Measurements from ENCODE around the gene ERN1. TPM values are rescaled to one million over a fixed set of nuclear protein-coding genes. Genes with fewer than 3 reads are reported as not detected.

ERN1 gene
- total and polyA plus RNA-seq, 2 of the 8 experiments (the other 6 are each of a cell fraction or from before 2014, with no cell fraction given): 1.8 to 3.9 TPM

DNA sequence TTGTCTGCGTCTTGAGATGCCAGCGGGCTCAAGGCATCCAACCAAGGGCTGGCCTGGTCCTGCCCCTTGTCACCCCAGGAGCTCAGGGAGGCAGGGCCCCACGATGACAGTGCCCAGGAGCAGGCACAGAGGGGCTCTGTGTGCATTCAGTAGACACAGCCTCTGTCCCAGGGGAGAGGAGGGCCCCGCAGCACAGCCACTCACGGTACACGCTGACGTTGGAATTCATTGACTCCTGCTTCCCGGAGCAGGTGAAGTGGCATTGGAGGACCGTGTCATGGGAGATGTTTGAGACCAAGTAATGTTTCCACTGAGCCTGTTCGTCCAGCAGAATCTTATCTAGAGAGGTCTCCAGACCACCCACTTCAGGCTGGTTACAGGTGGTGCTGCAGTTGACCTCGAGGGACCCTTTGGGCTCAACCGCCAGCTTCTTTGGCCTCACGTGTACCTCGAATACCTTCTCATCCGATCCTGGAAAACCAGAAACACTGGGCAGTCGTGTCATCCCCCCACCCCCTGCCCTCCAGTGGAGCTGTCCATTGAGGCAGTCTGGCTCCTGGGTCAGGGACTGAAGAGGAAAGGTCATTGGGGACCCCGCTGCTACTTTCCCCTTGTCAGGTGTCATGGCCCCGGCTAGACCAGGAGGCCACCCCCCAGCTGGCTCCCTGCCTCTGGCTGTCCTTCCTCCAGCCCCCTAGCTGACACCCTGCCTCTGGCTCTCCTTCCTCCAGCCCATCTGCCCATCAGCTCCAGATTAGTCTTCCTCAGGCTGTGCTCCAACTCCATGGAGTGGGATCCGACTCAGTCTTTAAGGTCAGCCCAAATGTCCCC is 124.8 kb downstream of the ERN1 start:
- Histone ChIP-seq H4K5ac (ENCODE audit: insufficient read length, low read depth, low read length) (no peak overlapping the region), H3K79me1 (ENCODE audit: low read depth, low read length) (no peaks in the 10 kb centered on the region), H2AK5ac (ENCODE audit: low read depth, low read length) (no peak overlapping the region), H2BK120ac (replicated peaks; ENCODE audit: low read depth, low read length) (no peak overlapping the region), H4K8ac (ENCODE audit: extremely low read depth, insufficient read depth, low read length) (no peak overlapping the region; the same call in 1 of the 2 replicates), H3K9me3 (ENCODE audit: insufficient read depth in 2 of 2, low read depth in 1 of 2, low read length in 1 of 2) (no peaks in the 10 kb centered on the region), H3K36me3 (ENCODE audit: control insufficient read depth in 2 of 4, insufficient read depth in 4 of 4, low read length in 3 of 4) (no peaks in the 10 kb centered on the region), H3K27ac (ENCODE audit: low read depth, low read length) (no peak overlapping the region), H3K9ac (replicated peaks in 1 of 4; ENCODE audit: extremely low read depth in 1 of 4, low read depth in 3 of 4, low read length in 3 of 4) (no peak overlapping the region), H3K23ac (ENCODE audit: insufficient read length) (no peak overlapping the region), H3K4me2 (ENCODE audit: insufficient read depth in 1 of 2, low read depth in 2 of 2, low read length in 2 of 2) (no peak overlapping the region), H3K4me3 (ENCODE audit: extremely low read depth in 1 of 4, insufficient read depth in 2 of 4, low read depth in 3 of 4, low read length in 4 of 4) (no peak overlapping the region), H3K18ac (ENCODE audit: extremely low read depth, low read length) (no peak overlapping the region), H3K4ac (replicated peaks; ENCODE audit: insufficient read length, low read depth, low read length) (no peak overlapping the region), H3K23me2 (ENCODE audit: low read depth, low read length) (no peaks in the 10 kb centered on the region), H2BK5ac (ENCODE audit: low read depth, low read length) (0 out of 2 replicates have a peak overlapping the region, but pooled peaks have one; percentile 5), H2BK20ac (ENCODE audit: low read length) (no peak overlapping the region), H4K91ac (replicated peaks; ENCODE audit: insufficient read length, low read length) (no peak overlapping the region), H3K14ac (ENCODE audit: insufficient read length) (no peak overlapping the region), H3K56ac (replicated peaks; ENCODE audit: insufficient read length, low read depth, low read length) (no peak overlapping the region), H3K4me1 (replicated peaks in 1 of 4; ENCODE audit: control insufficient read depth in 3 of 4, insufficient read depth in 4 of 4, low read length in 3 of 4) (peaks cover 0 to 12% (median 4%) of the 10 kb centered on the region in 4 experiments; a peak in 4 of 7 replicates), H4K20me1 (replicated peaks in 1 of 2; ENCODE audit: control insufficient read depth in 1 of 2, insufficient read depth in 2 of 2, low read length in 2 of 2) (no peaks in the 10 kb centered on the region), H2BK15ac (ENCODE audit: low read length) (no peak overlapping the region), H2BK12ac (ENCODE audit: low read depth, low read length) (no peak overlapping the region), H2AFZ (ENCODE audit: low read length) (no peak overlapping the region), H3K27me3 (replicated peaks in 1 of 4; ENCODE audit: control insufficient read depth in 3 of 4, extremely low read depth in 1 of 4, insufficient read depth in 3 of 4, low read length in 3 of 4) (peaks cover 0 to under 1% (median 0%) of the 10 kb centered on the region in 4 experiments; a peak in 1 of 7 replicates), H3K79me2 (ENCODE audit: control insufficient read depth in 1 of 2, insufficient read depth in 2 of 2, low read length in 2 of 2) (no peaks in the 10 kb centered on the region)
- WGBS, 2 experiments (ENCODE audit: extremely low coverage in 1 of 2, insufficient coverage in 1 of 2, insufficient read length in 1 of 2, insufficient replicate concordance in 2 of 2, low coverage in 1 of 2, low lambda C conversion rate in 2 of 2, missing lambda C conversion rate in 1 of 2): 89% methylated on average over 18 of the region's 19 CpGs; no CpG with 5 or more reads in 1 of the 2 experiments
- ChIA-PET POLR2A (ENCODE audit: partially characterized antibody) (interaction anchor here (0.6 to 1.0 kb wide), 4 partner anchors 11 to 71 kb away, joined by 3 read pairs; no protein-coding TSS in a partner anchor), CTCF (ENCODE audit: partially characterized antibody) (interaction anchor here (0.9 to 4.0 kb wide), 11 partner anchors 10 to 101 kb away, joined by 3 to 26 read pairs (median 4); partner anchors contain the start of gene GH1)
- DNase-seq (ENCODE audit: low read depth in 1 of 2, low spot score in 2 of 2) (peak in 1 of 2 experiments; percentile 42), FAIRE-seq (no peak)
- no peak for TF ChIP-seq KDM5A (IDR thresholded peaks at IDR 0.05; ENCODE audit: low read length)
